ENCODE results near the gene OR5K2.

- TF ChIP-seq, protein P1, sequence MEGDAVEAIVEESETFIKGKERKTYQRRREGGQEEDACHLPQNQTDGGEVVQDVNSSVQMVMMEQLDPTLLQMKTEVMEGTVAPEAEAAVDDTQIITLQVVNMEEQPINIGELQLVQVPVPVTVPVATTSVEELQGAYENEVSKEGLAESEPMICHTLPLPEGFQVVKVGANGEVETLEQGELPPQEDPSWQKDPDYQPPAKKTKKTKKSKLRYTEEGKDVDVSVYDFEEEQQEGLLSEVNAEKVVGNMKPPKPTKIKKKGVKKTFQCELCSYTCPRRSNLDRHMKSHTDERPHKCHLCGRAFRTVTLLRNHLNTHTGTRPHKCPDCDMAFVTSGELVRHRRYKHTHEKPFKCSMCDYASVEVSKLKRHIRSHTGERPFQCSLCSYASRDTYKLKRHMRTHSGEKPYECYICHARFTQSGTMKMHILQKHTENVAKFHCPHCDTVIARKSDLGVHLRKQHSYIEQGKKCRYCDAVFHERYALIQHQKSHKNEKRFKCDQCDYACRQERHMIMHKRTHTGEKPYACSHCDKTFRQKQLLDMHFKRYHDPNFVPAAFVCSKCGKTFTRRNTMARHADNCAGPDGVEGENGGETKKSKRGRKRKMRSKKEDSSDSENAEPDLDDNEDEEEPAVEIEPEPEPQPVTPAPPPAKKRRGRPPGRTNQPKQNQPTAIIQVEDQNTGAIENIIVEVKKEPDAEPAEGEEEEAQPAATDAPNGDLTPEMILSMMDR (IDR thresholded peaks at IDR 0.05) = no peak
- TF ChIP-seq POLR2AphosphoS5 (IDR thresholded peaks at IDR 0.05; ENCODE audit: low read depth, low read length) (peak; percentile 86), SIN3A (IDR thresholded peaks at IDR 0.05; ENCODE audit: borderline replicate concordance, insufficient read depth, low read depth, low read length) (0 out of 2 replicates have a peak, but pooled peaks have one; percentile 49), TCF7L2 (IDR thresholded peaks at IDR 0.05; ENCODE audit: low read depth, low read length) (no peak)
- TF ChIP-seq, protein P2, sequence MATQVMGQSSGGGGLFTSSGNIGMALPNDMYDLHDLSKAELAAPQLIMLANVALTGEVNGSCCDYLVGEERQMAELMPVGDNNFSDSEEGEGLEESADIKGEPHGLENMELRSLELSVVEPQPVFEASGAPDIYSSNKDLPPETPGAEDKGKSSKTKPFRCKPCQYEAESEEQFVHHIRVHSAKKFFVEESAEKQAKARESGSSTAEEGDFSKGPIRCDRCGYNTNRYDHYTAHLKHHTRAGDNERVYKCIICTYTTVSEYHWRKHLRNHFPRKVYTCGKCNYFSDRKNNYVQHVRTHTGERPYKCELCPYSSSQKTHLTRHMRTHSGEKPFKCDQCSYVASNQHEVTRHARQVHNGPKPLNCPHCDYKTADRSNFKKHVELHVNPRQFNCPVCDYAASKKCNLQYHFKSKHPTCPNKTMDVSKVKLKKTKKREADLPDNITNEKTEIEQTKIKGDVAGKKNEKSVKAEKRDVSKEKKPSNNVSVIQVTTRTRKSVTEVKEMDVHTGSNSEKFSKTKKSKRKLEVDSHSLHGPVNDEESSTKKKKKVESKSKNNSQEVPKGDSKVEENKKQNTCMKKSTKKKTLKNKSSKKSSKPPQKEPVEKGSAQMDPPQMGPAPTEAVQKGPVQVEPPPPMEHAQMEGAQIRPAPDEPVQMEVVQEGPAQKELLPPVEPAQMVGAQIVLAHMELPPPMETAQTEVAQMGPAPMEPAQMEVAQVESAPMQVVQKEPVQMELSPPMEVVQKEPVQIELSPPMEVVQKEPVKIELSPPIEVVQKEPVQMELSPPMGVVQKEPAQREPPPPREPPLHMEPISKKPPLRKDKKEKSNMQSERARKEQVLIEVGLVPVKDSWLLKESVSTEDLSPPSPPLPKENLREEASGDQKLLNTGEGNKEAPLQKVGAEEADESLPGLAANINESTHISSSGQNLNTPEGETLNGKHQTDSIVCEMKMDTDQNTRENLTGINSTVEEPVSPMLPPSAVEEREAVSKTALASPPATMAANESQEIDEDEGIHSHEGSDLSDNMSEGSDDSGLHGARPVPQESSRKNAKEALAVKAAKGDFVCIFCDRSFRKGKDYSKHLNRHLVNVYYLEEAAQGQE (IDR thresholded peaks at IDR 0.05; ENCODE audit: insufficient read depth in 1 of 2, low read depth in 2 of 2, low read length in 1 of 2) = no peak
Measured at GRCh38 chr3:98522544-98523281, 25.2 kb downstream of the OR5K2 start, which contains the start of gene CLDND1.
